ENCODE results near the gene HSPA12A.

HSPA12A gene

DNA sequence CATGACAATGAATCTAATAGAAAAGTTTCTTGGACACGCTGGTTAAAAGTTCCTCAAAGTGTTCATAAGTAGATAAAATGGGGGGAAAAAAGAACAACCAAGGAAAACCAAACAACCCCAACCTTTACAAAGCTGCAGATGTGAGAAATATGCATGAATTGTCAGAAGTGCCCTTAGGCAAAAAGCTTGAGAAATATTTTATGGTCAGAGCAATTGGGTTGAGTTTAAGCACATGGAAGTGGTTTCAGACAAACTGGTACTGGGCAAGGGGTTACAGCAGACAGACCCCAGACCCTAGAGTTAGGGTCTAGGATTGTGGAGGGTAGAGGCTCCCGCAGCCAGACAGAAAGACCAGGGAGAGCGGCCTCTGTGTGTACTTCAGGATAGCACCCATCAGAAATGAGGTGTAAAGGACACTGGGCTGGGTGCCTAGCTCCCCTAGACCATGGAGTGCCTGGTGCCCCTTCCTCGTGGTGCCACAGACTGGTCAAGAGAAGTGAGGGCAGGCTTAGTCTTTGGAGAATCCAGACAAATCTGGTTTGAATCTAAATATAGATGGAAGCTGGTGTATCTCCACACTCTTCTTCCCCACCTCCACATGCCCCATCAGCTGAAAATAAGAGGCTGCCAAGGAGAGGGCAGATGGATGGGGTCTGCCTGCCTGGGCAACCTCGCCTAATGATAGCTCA, 84.4 kb downstream of the HSPA12A start:
- Histone ChIP-seq H3K27me3 (replicated peaks; ENCODE audit: control insufficient read depth, insufficient read depth, low read length) (peaks cover 22% of the 10 kb centered on the region), H3K36me3 (ENCODE audit: control insufficient read depth, insufficient read depth, low read length, severe bottlenecking) (no peaks in the 10 kb centered on the region)
- no peak for DNase-seq (ENCODE audit: low read depth)

GRCh38 chr10:116656044-116656443, 86.3 kb downstream of the HSPA12A start:
- Histone ChIP-seq H3K4me1 (ENCODE audit: control insufficient read depth, insufficient read depth, low read length) (peaks cover 3% of the 10 kb centered on the region), H3K9ac (ENCODE audit: low read length) (no peak overlapping the region), H3K36me3 (ENCODE audit: control insufficient read depth, insufficient read depth, low read length, severe bottlenecking) (no peaks in the 10 kb centered on the region), H3K27me3 (replicated peaks; ENCODE audit: control insufficient read depth, insufficient read depth, low read length) (peaks cover 22% of the 10 kb centered on the region), H3K9me3 (ENCODE audit: control insufficient read depth, low read length) (no peaks in the 10 kb centered on the region), H3K4me3 (ENCODE audit: low read length) (no peak overlapping the region)
- no peak for DNase-seq (ENCODE audit: low read depth)

More for the DNA sequence above, 84.4 kb downstream of the HSPA12A start:
- Histone ChIP-seq H3K4me3 (ENCODE audit: low read length) (no peak overlapping the region), H3K4me1 (ENCODE audit: control insufficient read depth, insufficient read depth, low read length) (peaks cover 3% of the 10 kb centered on the region), H3K9me3 (ENCODE audit: control insufficient read depth, low read length) (no peaks in the 10 kb centered on the region), H3K9ac (ENCODE audit: low read length) (no peak overlapping the region)

DNA sequence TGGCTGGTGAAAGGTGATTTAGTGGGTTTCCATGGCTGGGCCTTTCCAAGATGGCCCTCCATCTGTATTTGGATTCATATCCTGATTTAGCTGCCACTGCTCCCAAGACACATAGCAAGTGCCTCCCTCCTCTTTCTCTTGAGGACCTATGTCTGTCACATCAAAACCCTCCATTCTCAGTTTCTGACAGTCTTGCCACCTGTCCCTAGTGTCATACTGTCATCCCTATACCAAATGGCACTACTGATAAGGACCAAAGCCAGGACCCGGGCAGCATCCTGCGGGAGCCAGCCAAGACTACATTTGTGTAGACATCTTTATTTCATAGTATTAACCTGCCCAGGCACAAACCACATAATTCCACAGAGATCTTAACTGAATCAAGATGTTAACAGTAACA, 86.8 kb downstream of the HSPA12A start:
- H3K9me3 ChIP-seq (ENCODE audit: control insufficient read depth, low read length), result peaks cover 2% of the 10 kb centered on the region
- no peak overlapping the region for H3K4me3 ChIP-seq (ENCODE audit: low read length)
- H3K36me3 ChIP-seq (ENCODE audit: control insufficient read depth, insufficient read depth, low read length, severe bottlenecking), result no peaks in the 10 kb centered on the region
- no peak overlapping the region for H3K9ac ChIP-seq (ENCODE audit: low read length)
- peaks cover 22% of the 10 kb centered on the region for H3K27me3 ChIP-seq (replicated peaks; ENCODE audit: control insufficient read depth, insufficient read depth, low read length)
- no peak for DNase-seq (ENCODE audit: low read depth)
- H3K4me1 ChIP-seq (ENCODE audit: control insufficient read depth, insufficient read depth, low read length), result peaks cover 3% of the 10 kb centered on the region

DNA sequence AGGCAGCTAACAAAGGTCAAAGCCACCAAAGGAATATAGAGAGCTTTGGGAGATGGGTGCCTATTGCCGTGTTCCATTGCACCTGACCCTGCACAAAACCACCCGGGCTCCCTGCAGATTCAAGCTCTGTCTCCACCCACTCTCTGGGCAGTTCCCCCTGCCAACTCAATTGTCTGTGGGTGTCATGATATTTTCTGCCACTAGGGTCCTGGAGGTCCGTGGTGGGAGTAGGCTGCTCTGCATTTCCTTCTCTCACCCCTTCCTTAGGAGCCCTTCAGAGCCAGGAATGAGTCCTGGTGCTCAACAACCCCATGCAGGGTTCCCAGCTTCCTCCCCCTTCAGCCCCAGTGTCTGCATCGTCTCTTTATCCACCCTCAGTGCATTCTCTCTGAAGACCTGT, 87.5 kb downstream of the HSPA12A start:
- no peak for DNase-seq (ENCODE audit: low read depth)
- H3K9me3 ChIP-seq (ENCODE audit: control insufficient read depth, low read length), result peaks cover 9% of the 10 kb centered on the region
- H3K4me3 ChIP-seq (ENCODE audit: low read length), result no peak overlapping the region

GRCh38 chr10:116653885-116654284, 88.5 kb downstream of the HSPA12A start:
- Histone ChIP-seq H3K9ac (ENCODE audit: low read length) (no peak overlapping the region), H3K4me1 (ENCODE audit: control insufficient read depth, insufficient read depth, low read length) (peaks cover 3% of the 10 kb centered on the region), H3K4me3 (ENCODE audit: low read length) (no peak overlapping the region), H3K9me3 (ENCODE audit: control insufficient read depth, low read length) (peaks cover 9% of the 10 kb centered on the region), H3K27me3 (replicated peaks; ENCODE audit: control insufficient read depth, insufficient read depth, low read length) (peaks cover 22% of the 10 kb centered on the region), H3K36me3 (ENCODE audit: control insufficient read depth, insufficient read depth, low read length, severe bottlenecking) (no peaks in the 10 kb centered on the region)
- no peak for DNase-seq (ENCODE audit: low read depth)

More for the DNA sequence above, 87.5 kb downstream of the HSPA12A start:
- Histone ChIP-seq H3K36me3 (ENCODE audit: control insufficient read depth, insufficient read depth, low read length, severe bottlenecking) (no peaks in the 10 kb centered on the region), H3K4me1 (ENCODE audit: control insufficient read depth, insufficient read depth, low read length) (peaks cover 3% of the 10 kb centered on the region), H3K9ac (ENCODE audit: low read length) (no peak overlapping the region), H3K27me3 (replicated peaks; ENCODE audit: control insufficient read depth, insufficient read depth, low read length) (peaks cover 22% of the 10 kb centered on the region)

DNA sequence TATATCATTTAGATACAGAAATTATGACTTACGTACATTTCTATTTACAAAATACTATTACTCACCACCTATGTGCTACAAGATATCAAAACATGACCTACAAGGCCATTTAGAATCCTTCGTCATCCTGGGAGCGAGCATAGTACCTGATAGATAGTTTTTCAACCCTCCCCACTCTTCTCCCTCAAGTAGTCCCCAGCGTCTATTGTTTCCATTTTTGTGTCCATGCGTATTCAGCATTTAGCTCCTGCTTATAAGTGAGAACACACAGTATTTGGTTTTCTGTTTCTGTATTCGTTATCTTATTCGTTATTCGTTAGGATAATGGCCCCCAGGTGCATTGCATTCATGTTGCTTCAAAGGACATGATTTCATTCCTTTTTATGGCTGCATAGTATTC, 93.5 kb downstream of the HSPA12A start:
- H3K36me3 ChIP-seq (ENCODE audit: control insufficient read depth, insufficient read depth, low read length, severe bottlenecking), result no peaks in the 10 kb centered on the region
- DNase-seq (ENCODE audit: low read depth), result no peak
- peaks cover 9% of the 10 kb centered on the region for H3K9me3 ChIP-seq (ENCODE audit: control insufficient read depth, low read length)
- H3K4me1 ChIP-seq (ENCODE audit: control insufficient read depth, insufficient read depth, low read length), result peaks cover 2% of the 10 kb centered on the region
- peaks cover 11% of the 10 kb centered on the region for H3K27me3 ChIP-seq (replicated peaks; ENCODE audit: control insufficient read depth, insufficient read depth, low read length)
- H3K9ac ChIP-seq (ENCODE audit: low read length), result no peak overlapping the region
- no peak overlapping the region for H3K4me3 ChIP-seq (ENCODE audit: low read length)

- no peaks in the 10 kb centered on the region for H3K4me1 ChIP-seq (ENCODE audit: control insufficient read depth, insufficient read depth, low read length)
- no peaks in the 10 kb centered on the region for H3K36me3 ChIP-seq (ENCODE audit: control insufficient read depth, insufficient read depth, low read length, severe bottlenecking)
- no peak overlapping the region for H3K9ac ChIP-seq (ENCODE audit: low read length)
- H3K9me3 ChIP-seq (ENCODE audit: control insufficient read depth, low read length), result peaks cover 9% of the 10 kb centered on the region
- no peak overlapping the region for H3K4me3 ChIP-seq (ENCODE audit: low read length)
- DNase-seq (ENCODE audit: low read depth), result no peak
- H3K27me3 ChIP-seq (replicated peaks; ENCODE audit: control insufficient read depth, insufficient read depth, low read length), result peaks cover 11% of the 10 kb centered on the region
Measured at GRCh38 chr10:116646502-116646901, 95.9 kb downstream of the HSPA12A start.

DNA sequence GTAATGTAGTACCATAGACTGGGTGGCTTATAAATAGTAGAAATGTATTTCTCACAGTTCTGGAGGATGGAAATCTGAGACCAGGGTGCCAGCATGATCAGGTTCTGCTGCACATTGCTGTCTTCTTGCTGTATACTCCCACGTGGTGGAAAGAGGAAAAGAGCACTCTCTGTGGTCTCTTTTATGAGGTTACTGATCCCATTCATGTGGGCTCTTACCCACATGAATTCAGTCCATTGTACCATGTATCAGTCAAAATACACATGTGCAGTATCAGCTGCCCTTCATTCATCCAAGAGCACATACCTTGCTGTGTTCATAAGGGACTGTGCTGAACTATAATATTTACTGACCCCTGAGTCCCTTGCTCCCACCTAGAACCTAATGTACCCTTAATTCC, 104.5 kb downstream of the HSPA12A start:
- peaks cover 4% of the 10 kb centered on the region for H3K27me3 ChIP-seq (replicated peaks; ENCODE audit: control insufficient read depth, insufficient read depth, low read length)
- no peaks in the 10 kb centered on the region for H3K36me3 ChIP-seq (ENCODE audit: control insufficient read depth, insufficient read depth, low read length, severe bottlenecking)
- peaks cover 4% of the 10 kb centered on the region for H3K9me3 ChIP-seq (ENCODE audit: control insufficient read depth, low read length)
- no peaks in the 10 kb centered on the region for H3K4me1 ChIP-seq (ENCODE audit: control insufficient read depth, insufficient read depth, low read length)
- no peak overlapping the region for H3K4me3 ChIP-seq (ENCODE audit: low read length)
- no peak for DNase-seq (ENCODE audit: low read depth)
- H3K9ac ChIP-seq (ENCODE audit: low read length), result no peak overlapping the region

GRCh38 chr10:116636976-116637375, 105.4 kb downstream of the HSPA12A start:
- Histone ChIP-seq H3K4me3 (ENCODE audit: low read length) (no peak overlapping the region), H3K4me1 (ENCODE audit: control insufficient read depth, insufficient read depth, low read length) (no peaks in the 10 kb centered on the region), H3K9me3 (ENCODE audit: control insufficient read depth, low read length) (peaks cover 4% of the 10 kb centered on the region), H3K36me3 (ENCODE audit: control insufficient read depth, insufficient read depth, low read length, severe bottlenecking) (no peaks in the 10 kb centered on the region), H3K9ac (ENCODE audit: low read length) (no peak overlapping the region), H3K27me3 (replicated peaks; ENCODE audit: control insufficient read depth, insufficient read depth, low read length) (peaks cover 4% of the 10 kb centered on the region)
- DNase-seq (ENCODE audit: low read depth), result no peak

GRCh38 chr10:116636385-116636784, 106.0 kb downstream of the HSPA12A start:
- H3K36me3 ChIP-seq (ENCODE audit: control insufficient read depth, insufficient read depth, low read length, severe bottlenecking), result no peaks in the 10 kb centered on the region
- no peak for DNase-seq (ENCODE audit: low read depth)
- no peak overlapping the region for H3K9ac ChIP-seq (ENCODE audit: low read length)
- peaks cover 4% of the 10 kb centered on the region for H3K9me3 ChIP-seq (ENCODE audit: control insufficient read depth, low read length)
- no peak overlapping the region for H3K4me3 ChIP-seq (ENCODE audit: low read length)
- no peaks in the 10 kb centered on the region for H3K4me1 ChIP-seq (ENCODE audit: control insufficient read depth, insufficient read depth, low read length)
- H3K27me3 ChIP-seq (replicated peaks; ENCODE audit: control insufficient read depth, insufficient read depth, low read length), result peaks cover 4% of the 10 kb centered on the region

DNA sequence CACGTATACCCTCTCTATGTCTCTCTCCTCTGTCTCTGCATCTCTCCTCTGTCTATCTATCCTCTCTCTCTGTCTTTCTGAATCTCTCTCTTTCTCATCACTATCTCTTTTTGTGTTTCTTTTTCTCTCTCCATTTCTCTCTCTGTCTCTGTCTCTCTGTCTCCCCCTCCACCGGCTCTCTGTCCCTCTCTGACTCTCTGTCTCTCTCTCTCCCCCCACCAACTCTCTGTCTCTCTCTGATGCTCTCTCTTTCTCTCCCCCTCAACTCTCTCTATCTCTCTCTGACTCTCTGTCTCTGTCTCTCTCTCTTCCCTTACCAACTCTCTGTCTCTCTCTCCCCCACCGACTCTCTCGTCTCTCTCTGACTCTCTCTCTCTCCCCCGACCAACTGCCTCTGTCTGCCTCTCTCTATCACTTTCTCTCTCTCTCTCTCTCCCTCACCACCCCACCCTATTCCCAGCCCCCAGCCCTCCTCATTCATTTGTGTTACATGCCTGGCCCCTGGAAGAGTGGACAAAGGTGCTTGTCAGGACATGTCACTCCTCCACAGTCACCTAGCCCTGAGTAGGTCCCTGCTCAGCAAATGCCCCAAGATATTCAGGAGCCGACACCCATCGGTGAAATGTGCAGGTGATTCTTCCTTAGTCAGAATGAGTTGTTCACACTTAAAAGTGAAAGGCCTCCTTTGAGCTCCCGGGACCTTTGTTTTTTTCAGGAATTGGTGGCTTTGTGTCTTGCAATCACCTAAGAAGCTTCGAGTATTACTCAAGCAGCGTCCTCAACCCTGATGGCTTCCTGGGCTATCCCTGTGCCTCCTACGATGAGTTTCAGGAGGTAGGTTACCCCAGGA, 108.0 kb downstream of the HSPA12A start:
- DNase-seq (ENCODE audit: low read depth), result no peak
- no peaks in the 10 kb centered on the region for H3K4me1 ChIP-seq (ENCODE audit: control insufficient read depth, insufficient read depth, low read length)
- no peak overlapping the region for H3K4me3 ChIP-seq (ENCODE audit: low read length)
- peaks cover 18% of the 10 kb centered on the region for H3K27me3 ChIP-seq (replicated peaks; ENCODE audit: control insufficient read depth, insufficient read depth, low read length)
- no peaks in the 10 kb centered on the region for H3K36me3 ChIP-seq (ENCODE audit: control insufficient read depth, insufficient read depth, low read length, severe bottlenecking)
- H3K9me3 ChIP-seq (ENCODE audit: control insufficient read depth, low read length), result no peaks in the 10 kb centered on the region
- no peak overlapping the region for H3K9ac ChIP-seq (ENCODE audit: low read length)
